ENCODE measurements around the gene MYLIP.

Gene MYLIP

GRCh38 chr6:16136091-16136490 lies 7.2 kb downstream of the MYLIP start:
- H3K4me3 ChIP-seq = no peak overlapping the region
- H3K27ac ChIP-seq = no peak overlapping the region

GRCh38 chr6:16136621-16137450 lies 8.0 kb downstream of the MYLIP start:
- Histone ChIP-seq H3K27ac (peak overlapping the region in 3 of 21 experiments; percentile 9 to 48 (median 32)), H3K4me3 (no peak overlapping the region)

- Histone ChIP-seq H3K27ac (no peak overlapping the region), H3K4me3 (no peak overlapping the region)
Measured at GRCh38 chr6:16137451-16137801, 8.5 kb downstream of the MYLIP start.

- H3K27ac ChIP-seq = no peak overlapping the region
- no peak overlapping the region for H3K4me3 ChIP-seq
Measured at GRCh38 chr6:16139556-16139955, 10.7 kb downstream of the MYLIP start.

GRCh38 chr6:16140607-16141006 lies 11.7 kb downstream of the MYLIP start:
- Histone ChIP-seq H3K4me3 (no peak overlapping the region), H3K27ac (no peak overlapping the region)

GRCh38 chr6:16141514-16141913 lies 12.6 kb downstream of the MYLIP start:
- Histone ChIP-seq H3K27ac (no peak overlapping the region), H3K4me3 (no peak overlapping the region)

- no peak overlapping the region for H3K4me3 ChIP-seq
- H3K27ac ChIP-seq = no peak overlapping the region
Measured at GRCh38 chr6:16145038-16145437, 16.2 kb downstream of the MYLIP start.

GRCh38 chr6:16146028-16146427 lies 17.1 kb downstream of the MYLIP start:
- H3K27ac ChIP-seq = no peak overlapping the region
- no peak overlapping the region for H3K4me3 ChIP-seq

GRCh38 chr6:16146527-16146955 lies 17.7 kb downstream of the MYLIP start:
- no peak overlapping the region for H3K27ac ChIP-seq
- no peak overlapping the region for H3K4me3 ChIP-seq

- Histone ChIP-seq H3K27ac (no peak overlapping the region), H3K4me3 (no peak overlapping the region)
Measured at GRCh38 chr6:16148498-16148897, 19.6 kb downstream of the MYLIP start.

GRCh38 chr6:16149305-16149704 lies 20.4 kb downstream of the MYLIP start:
- Histone ChIP-seq H3K4me3 (no peak overlapping the region), H3K27ac (no peak overlapping the region)

- Histone ChIP-seq H3K27ac (no peak overlapping the region), H3K4me3 (no peak overlapping the region)
Measured at GRCh38 chr6:16150098-16150497, 21.2 kb downstream of the MYLIP start.

GRCh38 chr6:16153211-16153820 lies 24.4 kb downstream of the MYLIP start:
- H3K4me3 ChIP-seq = no peak overlapping the region
- H3K27ac ChIP-seq = no peak overlapping the region

- Histone ChIP-seq H3K4me3 (no peak overlapping the region), H3K27ac (peak overlapping the region in 7 of 21 experiments; percentile 6 to 74 (median 25))
Measured at GRCh38 chr6:16154904-16155303, 26.0 kb downstream of the MYLIP start.

- H3K4me3 ChIP-seq = no peak overlapping the region
- H3K27ac ChIP-seq = no peak overlapping the region
Measured at GRCh38 chr6:16157492-16157891, 28.6 kb downstream of the MYLIP start.

GRCh38 chr6:16157909-16158308 lies 29.0 kb downstream of the MYLIP start:
- no peak overlapping the region for H3K4me3 ChIP-seq

GRCh38 chr6:16158943-16159557 lies 30.2 kb downstream of the MYLIP start:
- Histone ChIP-seq H3K27ac (peak overlapping the region in 1 of 21 experiments; percentile 41), H3K4me3 (no peak overlapping the region)

More at GRCh38 chr6:16157909-16158308, 29.0 kb downstream of the MYLIP start:
- no peak overlapping the region for H3K27ac ChIP-seq

GRCh38 chr6:16160794-16161193 lies 31.9 kb downstream of the MYLIP start:
- Histone ChIP-seq H3K4me3 (no peak overlapping the region), H3K27ac (no peak overlapping the region)

- no peak overlapping the region for H3K27ac ChIP-seq
Measured at GRCh38 chr6:16162003-16162402, 33.1 kb downstream of the MYLIP start.

GRCh38 chr6:16163066-16163465 lies 34.2 kb downstream of the MYLIP start:
- Histone ChIP-seq H3K27ac (no peak overlapping the region), H3K4me3 (no peak overlapping the region)

More at GRCh38 chr6:16162003-16162402, 33.1 kb downstream of the MYLIP start:
- H3K4me3 ChIP-seq = no peak overlapping the region
